ENCODE results near the gene PTPRM.

DNA sequence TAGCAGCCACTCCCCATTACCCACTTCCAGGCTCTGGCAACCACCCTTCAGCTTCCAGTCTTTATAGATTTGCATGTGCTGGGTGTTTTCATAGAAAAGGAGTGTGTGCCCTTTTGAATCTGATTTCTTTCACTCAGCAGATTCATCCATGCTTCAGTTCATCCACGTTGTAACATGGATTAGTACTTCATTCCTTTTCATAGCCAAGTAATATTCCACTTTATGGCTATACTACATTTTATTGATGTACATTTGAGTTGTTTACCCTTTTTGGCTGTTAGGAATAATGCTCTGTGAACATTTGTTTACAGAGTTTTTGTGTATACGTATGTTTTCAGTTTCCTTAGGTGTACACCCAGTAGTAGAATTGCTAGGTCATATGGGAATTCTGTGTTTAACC is 836.6 kb downstream of the PTPRM start:
- TF ChIP-seq, protein P1, sequence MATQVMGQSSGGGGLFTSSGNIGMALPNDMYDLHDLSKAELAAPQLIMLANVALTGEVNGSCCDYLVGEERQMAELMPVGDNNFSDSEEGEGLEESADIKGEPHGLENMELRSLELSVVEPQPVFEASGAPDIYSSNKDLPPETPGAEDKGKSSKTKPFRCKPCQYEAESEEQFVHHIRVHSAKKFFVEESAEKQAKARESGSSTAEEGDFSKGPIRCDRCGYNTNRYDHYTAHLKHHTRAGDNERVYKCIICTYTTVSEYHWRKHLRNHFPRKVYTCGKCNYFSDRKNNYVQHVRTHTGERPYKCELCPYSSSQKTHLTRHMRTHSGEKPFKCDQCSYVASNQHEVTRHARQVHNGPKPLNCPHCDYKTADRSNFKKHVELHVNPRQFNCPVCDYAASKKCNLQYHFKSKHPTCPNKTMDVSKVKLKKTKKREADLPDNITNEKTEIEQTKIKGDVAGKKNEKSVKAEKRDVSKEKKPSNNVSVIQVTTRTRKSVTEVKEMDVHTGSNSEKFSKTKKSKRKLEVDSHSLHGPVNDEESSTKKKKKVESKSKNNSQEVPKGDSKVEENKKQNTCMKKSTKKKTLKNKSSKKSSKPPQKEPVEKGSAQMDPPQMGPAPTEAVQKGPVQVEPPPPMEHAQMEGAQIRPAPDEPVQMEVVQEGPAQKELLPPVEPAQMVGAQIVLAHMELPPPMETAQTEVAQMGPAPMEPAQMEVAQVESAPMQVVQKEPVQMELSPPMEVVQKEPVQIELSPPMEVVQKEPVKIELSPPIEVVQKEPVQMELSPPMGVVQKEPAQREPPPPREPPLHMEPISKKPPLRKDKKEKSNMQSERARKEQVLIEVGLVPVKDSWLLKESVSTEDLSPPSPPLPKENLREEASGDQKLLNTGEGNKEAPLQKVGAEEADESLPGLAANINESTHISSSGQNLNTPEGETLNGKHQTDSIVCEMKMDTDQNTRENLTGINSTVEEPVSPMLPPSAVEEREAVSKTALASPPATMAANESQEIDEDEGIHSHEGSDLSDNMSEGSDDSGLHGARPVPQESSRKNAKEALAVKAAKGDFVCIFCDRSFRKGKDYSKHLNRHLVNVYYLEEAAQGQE (IDR thresholded peaks at IDR 0.05): no peak
- TF ChIP-seq JUND (IDR thresholded peaks at IDR 0.05): no peak
- TF ChIP-seq, protein P2, sequence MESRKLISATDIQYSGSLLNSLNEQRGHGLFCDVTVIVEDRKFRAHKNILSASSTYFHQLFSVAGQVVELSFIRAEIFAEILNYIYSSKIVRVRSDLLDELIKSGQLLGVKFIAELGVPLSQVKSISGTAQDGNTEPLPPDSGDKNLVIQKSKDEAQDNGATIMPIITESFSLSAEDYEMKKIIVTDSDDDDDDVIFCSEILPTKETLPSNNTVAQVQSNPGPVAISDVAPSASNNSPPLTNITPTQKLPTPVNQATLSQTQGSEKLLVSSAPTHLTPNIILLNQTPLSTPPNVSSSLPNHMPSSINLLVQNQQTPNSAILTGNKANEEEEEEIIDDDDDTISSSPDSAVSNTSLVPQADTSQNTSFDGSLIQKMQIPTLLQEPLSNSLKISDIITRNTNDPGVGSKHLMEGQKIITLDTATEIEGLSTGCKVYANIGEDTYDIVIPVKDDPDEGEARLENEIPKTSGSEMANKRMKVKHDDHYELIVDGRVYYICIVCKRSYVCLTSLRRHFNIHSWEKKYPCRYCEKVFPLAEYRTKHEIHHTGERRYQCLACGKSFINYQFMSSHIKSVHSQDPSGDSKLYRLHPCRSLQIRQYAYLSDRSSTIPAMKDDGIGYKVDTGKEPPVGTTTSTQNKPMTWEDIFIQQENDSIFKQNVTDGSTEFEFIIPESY (IDR thresholded peaks at IDR 0.05): no peak
- no peak for TF ChIP-seq CTCF (IDR thresholded peaks at IDR 0.05; ENCODE audit: low read depth, low read length, missing input control)
- TF ChIP-seq TAF1 (conservative IDR thresholded peaks at IDR 0.05): no peak
- no peak for TF ChIP-seq MAX (IDR thresholded peaks at IDR 0.05)
- no peak for TF ChIP-seq GABPA (IDR thresholded peaks at IDR 0.05 in 1 of 2, conservative IDR thresholded peaks at IDR 0.05 in 1 of 2)
